Nephron (organoid): Measurements from ENCODE around the gene NHS.

Experiments used
- H3K27ac Mint-ChIP-seq, 3 experiments: 2 replicates each; pipeline ENCODE4 v1.8.0; 2020; ENCODE audit warnings: mixed read lengths in 3 of 3, mild to moderate bottlenecking in 2 of 3, moderate library complexity in 1 of 3
- H3K27me3 Mint-ChIP-seq: 2 replicates; pipeline ENCODE4 v1.8.0; 2021; ENCODE audit warnings: low read depth, mild to moderate bottlenecking, moderate library complexity, mixed read lengths
- H3K36me3 Mint-ChIP-seq: 2 replicates; pipeline ENCODE4 v1.8.0; 2020; ENCODE audit warnings: low read depth, mixed read lengths
- H3K4me1 Mint-ChIP-seq: 2 replicates; pipeline ENCODE4 v1.8.0; 2020; ENCODE audit warnings: mixed read lengths
- H3K4me3 Mint-ChIP-seq, 3 experiments: 2 replicates each; pipeline ENCODE4 v1.8.0; 2020; ENCODE audit warnings: mild to moderate bottlenecking in 3 of 3, mixed read lengths in 3 of 3, moderate library complexity in 2 of 3
- H3K9me3 Mint-ChIP-seq: 2 replicates; pipeline ENCODE4 v1.8.0; 2020; ENCODE audit warnings: mixed read lengths
- CTCF ChIP-seq, 3 experiments: fragments of 200-600 bp; sonication (generic); IDR thresholded peaks; one replicate each; pipeline ENCODE4 v1.5.0; 2021; ENCODE audit warnings: antibody characterized with exemption in 3 of 3; ENCODE audit not compliant: unreplicated experiment in 3 of 3

Gene NHS

GRCh38 chrX:17687648-17688047, 312.6 kb downstream of the NHS start:
- H3K27me3 Mint-ChIP-seq, result peaks cover 10% of the 10 kb centered on the region
- no peak for TF ChIP-seq CTCF (IDR thresholded peaks at IDR 0.05; ENCODE audit: unreplicated experiment in 3 of 3)
- peaks cover 27% of the 10 kb centered on the region for H3K4me1 Mint-ChIP-seq
- H3K27ac Mint-ChIP-seq, result no peak overlapping the region
- no peak overlapping the region for H3K4me3 Mint-ChIP-seq
- H3K36me3 Mint-ChIP-seq, result peaks cover 4% of the 10 kb centered on the region
- no peaks in the 10 kb centered on the region for H3K9me3 Mint-ChIP-seq

GRCh38 chrX:17689971-17690409, 315.0 kb downstream of the NHS start:
- peak overlapping the region; percentile 73 to 89 (median 85) for H3K27ac Mint-ChIP-seq
- TF ChIP-seq CTCF (IDR thresholded peaks at IDR 0.05; ENCODE audit: unreplicated experiment in 3 of 3), result peak; percentile 79 to 88 (median 85)
- H3K36me3 Mint-ChIP-seq, result peaks cover 11% of the 10 kb centered on the region
- peaks cover 6% of the 10 kb centered on the region for H3K27me3 Mint-ChIP-seq
- H3K9me3 Mint-ChIP-seq, result no peaks in the 10 kb centered on the region
- H3K4me3 Mint-ChIP-seq, result no peak overlapping the region
- peaks cover 22% of the 10 kb centered on the region for H3K4me1 Mint-ChIP-seq

- Mint-ChIP-seq H3K4me1 (peaks cover 21% of the 10 kb centered on the region), H3K4me3 (no peak overlapping the region), H3K36me3 (peaks cover 28% of the 10 kb centered on the region), H3K9me3 (no peaks in the 10 kb centered on the region), H3K27me3 (peaks cover 6% of the 10 kb centered on the region), H3K27ac (no peak overlapping the region)
- no peak for TF ChIP-seq CTCF (IDR thresholded peaks at IDR 0.05; ENCODE audit: unreplicated experiment in 3 of 3)
Observed at GRCh38 chrX:17692709-17693346, 317.8 kb downstream of the NHS start.

GRCh38 chrX:17697191-17697590, 322.2 kb downstream of the NHS start:
- peaks cover under 1% of the 10 kb centered on the region for H3K27me3 Mint-ChIP-seq
- H3K9me3 Mint-ChIP-seq, result no peaks in the 10 kb centered on the region
- H3K36me3 Mint-ChIP-seq, result peaks cover 34% of the 10 kb centered on the region
- no peak for TF ChIP-seq CTCF (IDR thresholded peaks at IDR 0.05; ENCODE audit: unreplicated experiment in 3 of 3)
- H3K27ac Mint-ChIP-seq, result no peak overlapping the region
- H3K4me3 Mint-ChIP-seq, result no peak overlapping the region
- H3K4me1 Mint-ChIP-seq, result peaks cover under 1% of the 10 kb centered on the region

- Mint-ChIP-seq H3K36me3 (peaks cover 28% of the 10 kb centered on the region), H3K4me3 (no peak overlapping the region), H3K27ac (no peak overlapping the region)
Observed at GRCh38 chrX:17700976-17701375, 326.0 kb downstream of the NHS start.

More at GRCh38 chrX:17700976-17701375, 326.0 kb downstream of the NHS start:
- no peaks in the 10 kb centered on the region for H3K9me3 Mint-ChIP-seq
- TF ChIP-seq CTCF (IDR thresholded peaks at IDR 0.05; ENCODE audit: unreplicated experiment in 3 of 3), result no peak
- H3K4me1 Mint-ChIP-seq, result no peaks in the 10 kb centered on the region
- no peaks in the 10 kb centered on the region for H3K27me3 Mint-ChIP-seq
